ENCODE data around the gene BICRA.

Gene BICRA

GRCh38 chr19:47752440-47753211, 143.7 kb downstream of the BICRA start:
- Mint-ChIP-seq H3K36me3 (peaks cover 43% of the 10 kb centered on the region), H3K27ac (no peak overlapping the region)

More at GRCh38 chr19:47752440-47753211, 143.7 kb downstream of the BICRA start:
- DNase-seq (ENCODE audit: low spot score in 2 of 2), result no peak
- H3K27me3 Mint-ChIP-seq, result no peaks in the 10 kb centered on the region
- H3K4me3 Mint-ChIP-seq, result no peak overlapping the region
- peaks cover 9% of the 10 kb centered on the region for H3K4me1 Mint-ChIP-seq
- H3K9me3 Mint-ChIP-seq, result no peaks in the 10 kb centered on the region
- no peak for ATAC-seq (ENCODE audit: low read depth)
